ENCODE data around the gene SLC2A6.
"Not testable (repeated sequence)": the region's sequence is repeated elsewhere in the genome, so short reads cannot be mapped to it uniquely, and the experiment has no call there.

SLC2A6 gene

GRCh38 chr9:133460405-133461175, 18.3 kb downstream of the SLC2A6 start:
- no peak for DNase-seq (ENCODE audit: low read depth)

- peak; percentile 90 for DNase-seq (ENCODE audit: low read depth)
These were observed 19.2 kb downstream of the SLC2A6 start, which contains the start of gene CACFD1 for GRCh38 chr9:133459476-133460404. Gene CACFD1, plus strand, starts transcription at chr9:133459978. Its CDS starts 89 bp downstream, at chr9:133460067.

- DNase-seq (ENCODE audit: low read depth) = no peak
These were observed 20.1 kb downstream of the SLC2A6 start for GRCh38 chr9:133458643-133459312.

GRCh38 chr9:133457748-133458147, 21.2 kb downstream of the SLC2A6 start:
- DNase-seq (ENCODE audit: low read depth) = no peak

GRCh38 chr9:133457233-133457632, 21.7 kb downstream of the SLC2A6 start:
- no peak for DNase-seq (ENCODE audit: low read depth)

GRCh38 chr9:133456409-133456808, 22.5 kb downstream of the SLC2A6 start:
- DNase-seq (ENCODE audit: low read depth) = no peak

- no peak for DNase-seq (ENCODE audit: low read depth)
These were observed 23.0 kb downstream of the SLC2A6 start for GRCh38 chr9:133455936-133456335.

GRCh38 chr9:133454943-133455673, 23.8 kb downstream of the SLC2A6 start:
- no peak for DNase-seq (ENCODE audit: low read depth)

- DNase-seq (ENCODE audit: low read depth) = no peak
These were observed 24.6 kb downstream of the SLC2A6 start for GRCh38 chr9:133454325-133454724.

- no peak for DNase-seq (ENCODE audit: low read depth)
These were observed 25.2 kb downstream of the SLC2A6 start for GRCh38 chr9:133453651-133454050.

GRCh38 chr9:133452562-133452961, 26.3 kb downstream of the SLC2A6 start:
- DNase-seq (ENCODE audit: low read depth) = no peak

- DNase-seq (ENCODE audit: low read depth) = not testable (repeated sequence)
These were observed 27.0 kb downstream of the SLC2A6 start for GRCh38 chr9:133451865-133452264.

- DNase-seq (ENCODE audit: low read depth) = no peak
These were observed 29.1 kb downstream of the SLC2A6 start for GRCh38 chr9:133449760-133450159.

GRCh38 chr9:133448487-133448972, 30.4 kb downstream of the SLC2A6 start:
- DNase-seq (ENCODE audit: low read depth) = no peak

- no peak for DNase-seq (ENCODE audit: low read depth)
These were observed 33.5 kb downstream of the SLC2A6 start for GRCh38 chr9:133445293-133445969.

GRCh38 chr9:133443982-133444381, 34.9 kb downstream of the SLC2A6 start:
- no peak for DNase-seq (ENCODE audit: low read depth)

- no peak for DNase-seq (ENCODE audit: low read depth)
These were observed 35.7 kb downstream of the SLC2A6 start for GRCh38 chr9:133443248-133443647.

- DNase-seq (ENCODE audit: low read depth) = no peak
These were observed 37.3 kb downstream of the SLC2A6 start for GRCh38 chr9:133441571-133441970.

GRCh38 chr9:133440874-133441273, 38.0 kb downstream of the SLC2A6 start:
- no peak for DNase-seq (ENCODE audit: low read depth)

- DNase-seq (ENCODE audit: low read depth) = no peak
These were observed 39.6 kb downstream of the SLC2A6 start for GRCh38 chr9:133439337-133439736.
